Naive thymus-derived CD4-positive, alpha-beta T cell (primary cell): ENCODE data around the gene STK24. TPM values are rescaled to one million over a fixed set of nuclear protein-coding genes. Genes with fewer than 3 reads are reported as not detected.

Source experiments
- polyA plus RNA-seq, 2 donors: library from polyadenylated mRNA; unstranded; fragments of 300-500 nt; fragmentation: Illumina TruSeq; gene quantifications; one replicate each; pipeline ENCODE4 v1.2.3, GENCODE V29; 2021
- total RNA-seq, 6 experiments: library from RNA in 5 of 6; stranded (reverse) in 5 of 6; gene quantifications; 1 replicate in 5 of 6; 2 replicates in 1 of 6; pipeline ENCODE4 v1.2.3 and lab custom pipeline; 2021 to 2026

The STK24 gene
- total and polyA plus RNA-seq, 7 experiments from 2014 or later: 29.8 to 148 (median 94.4) TPM

Other genes with a start within 250 kb of the STK24 start
- not detected for gene SLC15A1, start 175.6 kb upstream of the STK24 start, total RNA-seq
- gene SLC15A1, start 175.6 kb upstream of the STK24 start, polyA plus RNA-seq: not detected